GM23248 (cell line): Measurements from ENCODE around the gene LDLRAD4.

Experiments
- EZH2 ChIP-seq: fragments of 200-600 bp; sonication (generic); IDR thresholded peaks from 2 replicates; pipeline ENCODE4 v1.6.1; 2018; ENCODE audit warnings: antibody characterized with exemption, mild to moderate bottlenecking; ENCODE audit not compliant: insufficient read depth, poor library complexity, severe bottlenecking
- EZH2phosphoT487 ChIP-seq: fragments of 200-600 bp; sonication (generic); IDR thresholded peaks from 2 replicates; pipeline ENCODE4 v1.6.1; 2018; ENCODE audit warnings: antibody characterized with exemption, moderate library complexity, mild to moderate bottlenecking, low read depth; ENCODE audit not compliant: insufficient read depth

DNA sequence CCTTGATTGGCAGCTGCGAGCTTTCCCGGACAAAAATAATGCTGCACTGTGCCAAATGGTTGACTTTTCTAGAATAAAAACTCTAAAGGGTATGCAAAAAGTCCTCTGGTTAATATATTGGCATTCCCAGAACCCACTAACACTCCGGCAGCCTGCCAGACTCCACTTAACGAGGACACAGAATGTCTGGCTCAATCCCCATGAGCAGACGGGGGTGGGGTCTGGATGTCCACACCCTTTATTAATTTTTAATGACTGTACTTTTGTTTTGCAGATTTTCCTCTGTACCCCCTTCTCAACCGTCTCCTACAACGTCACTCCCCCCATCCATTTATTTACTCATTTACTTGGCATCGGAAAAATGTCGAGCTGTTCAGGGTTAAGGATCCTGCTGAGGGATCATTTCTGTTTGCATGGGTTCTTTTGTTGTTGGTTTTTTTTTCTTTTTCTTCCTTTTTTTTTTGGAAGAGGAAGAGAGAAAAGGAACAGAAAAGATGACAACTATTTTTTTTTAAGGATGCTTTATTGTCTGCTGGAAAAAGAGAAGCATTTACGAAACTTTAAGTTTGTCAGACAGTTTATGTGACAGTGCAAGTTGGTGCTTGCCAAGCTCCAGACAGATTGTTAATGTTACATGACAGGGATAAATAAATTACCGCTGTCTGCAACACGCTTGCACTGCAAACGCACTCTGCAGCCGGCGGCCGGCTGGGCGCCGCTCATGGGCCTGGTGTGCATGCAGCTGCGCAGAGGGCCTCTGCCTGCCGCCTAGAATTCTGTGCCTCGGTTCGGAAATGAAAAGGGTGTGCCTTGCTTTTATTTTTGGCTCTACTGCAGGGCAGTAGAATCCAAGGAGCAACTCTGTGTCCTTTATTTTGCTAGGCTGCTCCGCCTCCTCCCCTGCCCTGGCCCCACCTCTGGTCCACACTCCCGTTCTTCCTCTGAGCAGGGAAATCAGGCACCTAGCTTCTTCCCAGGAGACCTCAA, 3.6 kb downstream of the LDLRAD4 start:
- TF ChIP-seq EZH2phosphoT487 (0 out of 2 replicates have a peak, but pooled peaks have one; percentile 35), EZH2 (peak; percentile 55)
